Left lobe of liver (tissue), 2 donors: Measurements from ENCODE around the gene DISC1. TPM values are rescaled to one million over a fixed set of nuclear protein-coding genes. Genes with fewer than 3 reads are reported as not detected.
"Not testable (repeated sequence)": the region's sequence is repeated elsewhere in the genome, so short reads cannot be mapped to it uniquely, and the experiment has no call there.

Experiments
- ATAC-seq: fragments of 200-7000 bp; cut with Tn5 transposase; one replicate; pipeline ENCODE4 v1.9.1; 2020; ENCODE audit warnings: mild to moderate bottlenecking, moderate library complexity
- DNase-seq: peaks from one replicate; pipeline ENCODE4 v3.0.0-alpha.2; 2020; ENCODE audit warnings: low spot score
- total RNA-seq: library from RNA; stranded (reverse); gene quantifications from one replicate; pipeline ENCODE4 v1.2.1, GENCODE V29; 2021
- donor health status: DM: no; HTN: no; CAD: no; lungs with moderate emphysema.
- donor health status: DM: no; HTN: yes; CAD: no.

Gene DISC1
- total RNA-seq, 1 donor from 2014 or later = 1.8 TPM

DNA sequence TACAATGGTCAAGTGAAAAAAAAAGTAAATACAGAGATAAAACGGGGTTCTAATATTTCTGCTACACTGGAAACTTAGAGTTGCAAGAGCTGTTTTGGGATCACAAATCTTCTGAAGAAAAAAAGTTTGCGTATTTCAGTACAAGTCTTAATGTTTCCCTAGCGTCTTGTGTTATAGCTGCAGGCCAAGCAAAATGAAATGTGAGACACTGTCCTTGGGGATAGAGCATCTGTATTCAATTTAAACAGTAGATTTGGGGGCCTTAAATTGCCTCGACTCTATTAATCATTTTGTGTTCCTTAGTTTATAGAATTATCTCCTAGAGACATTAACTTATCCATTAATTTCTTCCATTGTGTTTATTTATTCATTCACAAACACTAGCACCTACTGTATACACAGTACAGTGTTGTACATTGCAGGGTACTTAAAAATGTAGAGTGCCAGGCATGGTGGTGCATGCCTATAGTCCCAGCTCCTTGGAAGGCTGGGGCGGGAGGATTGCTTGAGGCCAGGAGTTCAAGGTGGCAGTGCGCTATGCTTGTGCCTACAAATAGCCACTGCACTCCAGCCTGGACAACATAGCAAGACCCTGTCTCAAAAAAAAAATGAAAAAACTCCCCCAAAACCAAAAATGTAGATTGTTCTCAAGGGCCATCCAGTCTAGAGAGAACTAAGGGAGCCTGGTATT is 7.9 kb downstream of the DISC1 start:
- DNase-seq (no peak), ATAC-seq (no peak)

DNA sequence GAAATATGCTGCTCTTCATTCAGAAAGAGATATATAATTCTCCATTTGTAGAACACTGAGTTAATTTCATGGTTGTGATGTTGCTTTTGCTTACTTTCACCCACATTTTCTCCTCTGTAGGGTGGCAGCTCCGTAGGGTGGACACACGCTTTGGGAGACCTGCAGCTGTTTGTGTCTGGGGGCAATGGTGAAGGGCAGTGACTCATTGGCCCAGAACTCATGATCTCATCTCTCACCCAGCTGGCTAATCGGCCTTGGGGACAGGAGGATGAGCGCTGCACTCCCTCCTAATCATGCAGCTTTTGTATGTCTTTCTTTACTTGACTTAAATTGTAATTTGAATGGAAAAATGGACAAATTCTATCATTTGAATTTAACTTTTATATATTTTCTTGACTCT is 9.6 kb downstream of the DISC1 start:
- no peak for ATAC-seq
- no peak for DNase-seq

DNA sequence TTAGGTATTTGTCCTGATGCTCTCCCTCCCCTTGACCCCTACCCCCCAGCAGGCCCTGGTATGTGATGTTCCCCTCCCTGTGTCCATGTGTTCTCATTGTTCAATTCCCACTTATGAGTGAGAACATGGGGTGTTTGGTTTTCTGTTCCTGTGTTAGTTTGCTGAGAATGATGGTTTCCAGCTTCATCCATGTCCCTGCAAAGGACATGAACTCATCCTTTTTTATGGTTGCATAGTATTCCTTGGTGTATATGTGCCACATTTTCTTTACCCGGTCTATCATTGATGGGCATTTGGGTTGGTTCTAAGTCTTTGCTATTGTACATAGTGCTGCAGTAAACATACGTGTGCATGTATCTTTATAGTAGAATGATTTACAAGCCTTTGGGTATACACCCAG is 10.3 kb downstream of the DISC1 start:
- not testable (repeated sequence) for DNase-seq, ATAC-seq

DNA sequence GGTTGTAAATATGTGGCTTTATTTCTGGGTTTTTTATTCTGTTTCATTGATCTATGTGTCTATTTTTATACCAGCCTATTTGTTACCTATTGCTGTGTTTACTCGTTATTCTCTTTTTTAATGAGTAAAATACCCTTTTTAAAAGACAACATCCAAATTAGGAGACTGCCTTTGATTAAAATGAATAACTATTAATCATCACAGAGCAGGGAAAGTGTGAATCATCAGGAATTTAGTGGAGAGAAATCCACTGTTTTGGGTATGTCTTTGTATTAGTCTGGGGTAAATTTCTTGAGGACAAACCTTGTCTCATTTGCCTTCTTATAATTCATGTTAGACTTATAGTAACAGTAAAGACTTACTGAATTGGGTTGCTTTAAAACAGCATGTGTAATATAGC is 12.1 kb downstream of the DISC1 start:
- no peak for ATAC-seq

DNA sequence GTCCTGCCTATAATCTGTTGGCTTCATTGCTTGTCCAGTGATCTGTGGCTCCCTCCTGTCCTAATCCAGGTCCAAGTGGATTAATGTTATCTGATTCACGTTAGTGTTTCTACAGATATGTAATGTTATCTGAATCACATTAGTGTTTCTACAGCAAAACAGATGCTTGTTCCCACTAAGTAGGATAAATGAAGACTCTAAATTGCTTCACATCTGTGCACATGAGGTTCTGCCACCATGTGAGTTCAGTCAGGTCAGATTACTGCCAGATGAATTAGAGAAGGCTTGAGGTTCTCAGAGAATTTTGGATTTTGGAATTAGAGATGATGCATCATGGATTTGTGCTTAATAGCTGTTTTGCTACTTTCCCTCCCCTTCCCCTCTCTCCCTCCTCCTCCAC is 13.2 kb downstream of the DISC1 start:
- ATAC-seq (no peak), DNase-seq (no peak)

More for the DNA sequence above, 12.1 kb downstream of the DISC1 start:
- no peak for DNase-seq

DNA sequence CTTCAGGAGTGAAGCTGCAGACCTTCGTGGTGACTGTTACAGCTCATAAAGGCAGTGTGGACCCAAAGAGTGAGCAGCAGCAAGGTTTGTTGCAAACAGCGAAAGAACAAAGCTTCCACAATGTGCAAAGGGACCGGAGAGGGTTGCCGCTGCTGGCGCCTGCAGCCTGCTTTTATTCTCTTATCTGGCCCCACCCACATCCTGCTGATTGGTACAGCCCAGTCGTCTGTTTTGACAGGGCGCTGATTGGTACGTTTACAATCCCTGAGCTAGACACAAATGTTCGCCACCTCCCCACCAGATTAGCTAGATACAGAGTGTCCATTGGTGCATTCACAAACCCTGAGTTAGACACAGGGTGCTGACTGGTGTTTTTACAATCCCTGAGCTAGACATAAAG is 14.9 kb downstream of the DISC1 start:
- ATAC-seq = not testable (repeated sequence)

DNA sequence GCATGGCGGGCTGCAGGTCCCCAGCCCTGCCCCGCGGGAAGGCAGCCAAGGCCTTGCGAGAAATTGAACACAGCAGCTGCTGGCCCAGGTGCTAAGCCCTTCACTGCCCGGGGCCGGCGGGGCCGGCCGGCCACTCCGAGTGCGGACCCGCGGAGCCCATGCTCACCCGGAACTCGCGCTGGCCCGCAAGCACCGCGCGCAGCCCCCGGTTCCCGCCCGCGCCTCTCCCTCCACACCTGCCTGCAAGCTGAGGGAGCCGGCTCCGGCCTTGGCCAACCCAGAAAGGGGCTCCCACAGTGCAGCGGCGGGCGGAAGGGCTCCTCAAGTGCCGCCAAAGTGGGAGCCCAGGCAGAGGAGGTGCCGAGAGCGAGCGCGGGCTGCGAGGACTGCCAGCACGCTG is 15.5 kb downstream of the DISC1 start:
- not testable (repeated sequence) for ATAC-seq, DNase-seq

More for the DNA sequence above, 14.9 kb downstream of the DISC1 start:
- DNase-seq = not testable (repeated sequence)

DNA sequence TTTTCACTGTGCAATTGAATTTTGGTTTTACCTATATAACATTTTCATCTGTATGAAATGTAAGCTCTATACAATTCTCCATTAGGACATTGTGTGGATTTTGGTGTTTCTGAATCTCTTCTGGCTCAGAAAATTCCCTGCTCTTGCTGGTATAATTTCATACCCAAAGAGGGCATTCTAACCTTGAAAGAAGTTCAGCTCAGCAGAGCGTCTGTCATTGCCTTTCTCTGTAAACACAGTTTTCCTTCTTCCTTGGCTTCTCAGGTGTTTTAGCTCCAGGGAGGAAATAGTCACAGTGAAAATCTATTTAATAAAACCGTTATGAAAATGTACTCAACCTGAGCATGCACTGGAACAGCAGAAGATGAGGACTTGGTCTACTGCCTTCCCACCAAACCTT is 16.0 kb downstream of the DISC1 start:
- ATAC-seq = no peak
- DNase-seq = no peak

DNA sequence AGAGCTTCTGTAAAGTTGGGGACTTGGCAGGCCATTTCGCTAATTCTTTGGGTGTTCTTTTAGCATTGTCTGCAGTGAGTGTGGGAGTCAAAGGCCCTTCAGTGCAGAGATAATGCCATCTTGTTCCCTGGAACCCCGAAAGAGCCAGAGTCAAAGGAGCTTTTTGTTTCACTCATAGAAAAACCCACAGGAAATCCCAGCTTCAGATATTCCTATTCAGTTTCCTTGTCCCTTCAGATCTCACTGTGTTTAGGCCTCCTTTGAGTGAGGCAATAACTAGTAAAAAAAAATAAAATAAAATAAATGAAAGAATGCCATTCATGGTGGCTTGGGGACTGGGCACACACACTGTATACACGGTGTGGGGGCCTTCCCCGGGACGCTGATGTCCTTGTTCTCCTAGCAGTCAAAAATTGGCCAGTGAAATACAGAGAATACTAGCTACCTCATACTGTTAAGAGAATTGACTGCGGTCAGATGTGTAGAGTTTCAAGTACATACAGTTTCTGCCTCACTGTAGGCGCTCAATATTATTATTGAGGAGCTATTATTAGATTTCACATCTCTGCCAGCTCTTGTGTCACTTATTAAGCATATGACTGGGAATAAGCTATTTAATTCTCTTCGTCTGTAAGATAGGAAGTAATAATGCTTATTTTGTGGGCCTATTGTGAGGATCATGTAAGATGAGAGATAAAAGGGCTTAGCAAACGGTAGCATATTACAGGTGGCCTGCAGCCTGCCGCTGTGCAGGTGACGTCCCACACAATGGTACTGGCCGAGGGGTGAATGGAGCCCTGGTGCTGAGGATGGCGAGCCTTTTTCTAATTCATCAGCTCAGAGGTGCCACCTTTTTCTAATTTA is 16.7 kb downstream of the DISC1 start:
- ATAC-seq (no peak), DNase-seq (no peak)

DNA sequence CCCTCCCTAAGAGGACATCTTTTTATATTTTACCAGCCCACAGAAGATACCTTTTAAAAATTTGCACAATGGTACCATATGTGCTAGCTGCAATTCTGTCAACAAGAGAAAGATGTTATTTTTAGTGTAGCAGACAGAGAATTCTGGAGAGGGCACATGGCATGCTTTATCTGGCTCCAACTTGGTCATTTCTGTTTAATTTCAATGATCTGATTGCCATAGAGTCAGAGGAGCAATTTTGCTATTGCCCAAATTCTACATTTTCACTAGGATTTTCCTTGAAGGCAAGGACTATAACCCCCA is 17.3 kb downstream of the DISC1 start:
- DNase-seq = no peak

DNA sequence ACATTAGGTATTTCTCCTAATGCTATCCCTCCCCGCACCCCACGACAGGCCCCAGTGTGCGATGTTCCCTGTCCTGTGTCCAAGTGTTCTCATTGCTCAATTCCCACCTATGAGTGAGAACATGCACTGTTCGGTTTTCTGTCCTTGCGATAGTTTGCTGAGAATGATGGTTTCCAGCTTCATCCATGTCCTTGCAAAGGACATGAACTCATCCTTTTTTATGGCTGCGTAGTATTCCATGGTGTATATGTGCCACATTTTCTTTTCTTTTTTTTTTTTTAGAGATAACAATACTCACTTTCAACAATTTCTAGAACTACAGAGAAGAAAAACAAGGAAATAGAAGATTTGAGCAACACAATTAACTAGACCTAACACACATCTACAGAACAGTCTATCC is 19.0 kb downstream of the DISC1 start:
- DNase-seq, ATAC-seq: not testable (repeated sequence)

More for the DNA sequence above, 17.3 kb downstream of the DISC1 start:
- no peak for ATAC-seq

DNA sequence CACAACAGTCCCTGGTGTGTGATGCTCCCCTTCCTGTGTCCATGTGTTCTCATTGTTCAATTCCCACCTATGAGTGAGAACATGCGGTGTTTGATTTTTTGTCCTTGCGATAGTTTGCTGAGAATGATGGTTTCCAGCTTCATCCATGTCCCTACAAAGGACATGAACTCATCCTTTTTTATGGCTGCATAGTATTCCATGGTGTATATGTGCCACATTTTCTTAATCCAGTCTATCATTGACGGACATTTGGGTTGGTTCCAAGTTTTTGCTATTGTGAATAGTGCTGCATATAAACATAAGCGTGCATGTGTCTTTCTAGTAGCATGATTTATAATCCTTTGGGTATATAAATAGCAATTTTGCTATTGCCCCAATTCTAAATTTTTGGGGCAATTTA is 19.6 kb downstream of the DISC1 start:
- not testable (repeated sequence) for DNase-seq, ATAC-seq

DNA sequence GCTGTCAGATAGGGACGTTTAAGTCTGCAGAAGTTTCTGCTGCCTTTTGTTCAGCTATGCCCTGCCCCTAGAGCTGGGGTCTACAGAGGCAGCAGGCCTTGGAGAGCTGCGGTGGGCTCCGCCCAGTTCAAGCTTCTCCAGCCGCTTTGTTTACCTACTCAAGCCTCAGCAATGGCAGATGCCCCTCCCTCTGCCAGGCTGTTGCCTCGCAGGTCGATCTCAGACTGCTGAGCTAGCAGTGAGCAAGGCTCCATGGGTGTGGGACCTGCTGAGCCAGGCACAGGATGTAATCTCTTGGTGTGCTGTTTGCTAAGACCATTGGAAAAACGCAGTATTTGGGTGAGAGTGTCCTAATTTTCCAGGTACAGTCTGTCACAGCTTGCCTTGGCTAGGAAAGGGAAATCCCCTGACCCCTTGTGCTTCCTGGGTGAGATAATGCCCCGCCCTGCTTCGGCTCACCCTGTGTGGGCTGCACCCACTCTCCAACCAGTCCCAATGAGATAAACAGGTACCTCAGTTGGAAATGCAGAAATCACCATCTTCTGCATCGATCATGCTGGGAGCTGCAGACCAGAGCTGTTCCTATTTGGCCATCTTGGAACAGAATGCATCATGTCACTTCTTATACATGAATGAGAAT is 25.2 kb downstream of the DISC1 start:
- not testable (repeated sequence) for ATAC-seq, DNase-seq

DNA sequence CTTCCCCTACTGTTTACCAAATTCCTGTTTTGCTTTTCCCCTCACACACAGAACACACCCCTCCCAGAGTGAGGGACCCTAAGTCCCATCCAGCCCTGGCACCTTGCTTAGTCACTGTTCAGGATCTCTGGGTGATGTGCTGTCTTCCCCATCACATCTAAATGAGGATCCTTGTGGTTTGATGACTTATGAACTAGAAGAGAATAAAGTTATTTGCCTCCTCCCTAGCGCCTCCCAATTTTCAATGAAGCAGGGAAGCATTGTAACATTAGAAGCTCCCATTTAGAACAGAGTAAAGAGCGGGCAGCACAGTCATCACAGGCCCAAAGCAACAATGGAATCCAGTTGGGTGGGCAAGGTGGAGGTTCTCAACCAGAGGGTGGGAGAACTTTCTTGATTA is 27.0 kb downstream of the DISC1 start:
- ATAC-seq = no peak
- no peak for DNase-seq

DNA sequence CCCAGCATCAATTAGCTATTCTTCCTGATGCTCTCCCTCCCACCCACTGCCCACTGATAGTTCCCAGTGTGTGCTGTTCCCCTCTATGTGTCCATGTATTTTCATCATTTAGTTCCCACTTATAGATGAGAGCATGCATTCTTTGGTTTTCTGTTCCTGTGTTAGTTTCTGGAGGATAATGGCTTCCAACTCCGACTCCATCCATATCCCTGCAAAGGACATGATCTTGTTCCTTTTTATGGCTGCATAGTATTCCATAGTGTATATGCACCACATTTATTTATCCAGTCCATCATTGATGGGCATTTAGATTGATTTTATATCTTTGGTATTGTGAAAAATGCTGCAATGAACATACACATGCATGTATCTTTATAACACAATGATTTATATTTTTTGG is 30.2 kb downstream of the DISC1 start:
- ATAC-seq (no peak), DNase-seq (no peak)

DNA sequence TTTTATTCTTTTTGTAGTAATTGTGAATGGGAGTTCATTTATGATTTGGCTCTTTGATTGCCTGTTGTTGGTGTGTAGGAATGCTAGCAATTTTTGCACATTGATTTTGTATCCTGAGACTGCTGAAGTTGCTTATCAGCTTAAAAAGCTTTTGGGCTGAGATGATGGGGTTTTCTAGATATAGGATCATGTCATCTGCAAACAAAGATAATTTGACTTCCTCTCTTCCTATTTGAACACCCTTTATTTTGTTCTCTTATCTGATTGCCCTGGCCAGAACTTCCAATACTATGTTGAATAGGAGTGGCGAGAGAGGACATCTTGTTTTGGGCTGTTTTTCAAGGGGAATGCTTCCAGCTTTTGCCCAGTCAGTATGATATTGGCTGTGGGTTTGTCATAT is 31.6 kb downstream of the DISC1 start:
- not testable (repeated sequence) for ATAC-seq, DNase-seq

DNA sequence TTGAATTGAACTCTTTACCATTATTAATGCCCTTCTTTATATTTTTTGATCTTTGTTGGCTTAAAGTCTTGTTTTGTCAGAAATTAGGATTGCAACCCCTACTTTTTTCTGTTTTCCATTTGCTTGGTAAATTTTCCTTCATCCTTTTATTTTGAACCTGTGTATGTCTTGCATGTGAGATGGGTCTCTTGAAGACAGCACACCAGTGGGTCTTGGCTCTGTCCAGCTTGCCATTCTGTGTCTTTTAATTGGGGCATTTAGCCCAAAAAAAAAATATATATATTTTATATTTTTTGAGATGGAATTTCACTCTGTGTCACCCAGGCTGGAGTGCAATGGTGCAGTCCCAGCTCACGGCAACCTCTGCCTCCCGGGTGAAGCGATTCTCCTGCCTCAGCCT is 33.6 kb downstream of the DISC1 start:
- no peak for DNase-seq
- ATAC-seq = no peak

DNA sequence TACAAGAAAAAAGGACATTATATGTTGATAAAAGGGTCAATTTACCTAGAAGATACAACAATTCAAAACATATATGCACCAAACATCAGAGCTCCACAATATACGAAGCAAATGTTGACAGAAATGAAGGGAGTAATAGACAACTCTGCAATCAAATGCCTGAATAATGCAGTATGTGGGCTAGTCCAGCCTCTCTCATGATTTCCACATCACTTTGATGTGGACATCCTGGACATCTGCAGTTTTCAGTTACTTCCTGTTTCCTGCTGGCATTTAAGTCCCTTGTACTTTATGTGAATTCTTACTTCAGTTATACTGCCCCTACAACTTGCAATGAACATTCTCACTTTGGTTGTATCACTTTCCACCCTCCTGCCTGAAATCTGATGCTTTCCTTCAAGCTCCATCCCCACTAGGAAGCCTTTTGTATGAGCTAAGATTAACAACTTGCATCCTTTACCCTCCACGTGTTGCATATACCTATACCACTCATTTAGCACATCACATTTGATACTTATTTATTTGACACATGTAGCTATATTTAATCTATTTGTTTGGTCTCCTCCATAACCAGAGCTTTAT is 36.7 kb downstream of the DISC1 start:
- no peak for DNase-seq
- no peak for ATAC-seq

DNA sequence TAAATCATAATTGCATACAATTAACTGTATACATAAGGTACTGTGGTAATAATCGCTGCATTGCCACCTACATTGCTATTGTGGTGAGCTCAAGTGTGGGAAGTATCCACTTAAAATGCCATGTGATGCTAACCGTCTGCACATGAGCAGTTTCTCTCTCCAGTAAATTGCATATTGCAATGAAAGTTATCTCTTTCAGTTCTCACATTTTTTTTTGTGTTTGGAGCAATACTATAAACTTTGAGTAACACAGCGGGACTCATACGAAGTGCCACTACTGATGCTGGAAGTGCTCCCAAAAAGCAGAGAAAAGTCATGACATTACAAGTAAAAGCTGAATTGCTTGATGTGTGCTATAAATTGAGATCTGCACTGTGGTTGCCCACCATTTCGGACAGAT is 38.5 kb downstream of the DISC1 start:
- no peak for ATAC-seq
- no peak for DNase-seq

DNA sequence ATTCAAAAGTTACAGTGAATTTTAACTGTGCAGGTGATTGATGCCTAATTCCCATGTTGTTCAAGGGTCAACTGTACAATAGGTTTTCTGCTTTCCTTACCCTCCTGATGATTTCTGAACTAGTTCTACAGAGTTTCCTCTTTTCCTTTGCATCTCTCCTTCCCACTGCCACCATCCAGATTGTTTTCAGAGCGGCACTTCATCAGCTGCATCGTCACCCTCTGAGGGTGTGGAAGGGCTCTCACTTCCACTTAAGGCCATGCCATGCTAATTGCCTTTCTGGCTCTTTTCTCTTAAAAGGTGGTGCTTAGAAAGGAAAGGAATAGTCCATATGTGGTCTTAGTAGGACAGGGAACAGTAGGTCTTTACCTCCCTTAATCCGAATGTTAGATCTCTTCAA is 39.1 kb downstream of the DISC1 start:
- no peak for ATAC-seq
- DNase-seq = no peak

DNA sequence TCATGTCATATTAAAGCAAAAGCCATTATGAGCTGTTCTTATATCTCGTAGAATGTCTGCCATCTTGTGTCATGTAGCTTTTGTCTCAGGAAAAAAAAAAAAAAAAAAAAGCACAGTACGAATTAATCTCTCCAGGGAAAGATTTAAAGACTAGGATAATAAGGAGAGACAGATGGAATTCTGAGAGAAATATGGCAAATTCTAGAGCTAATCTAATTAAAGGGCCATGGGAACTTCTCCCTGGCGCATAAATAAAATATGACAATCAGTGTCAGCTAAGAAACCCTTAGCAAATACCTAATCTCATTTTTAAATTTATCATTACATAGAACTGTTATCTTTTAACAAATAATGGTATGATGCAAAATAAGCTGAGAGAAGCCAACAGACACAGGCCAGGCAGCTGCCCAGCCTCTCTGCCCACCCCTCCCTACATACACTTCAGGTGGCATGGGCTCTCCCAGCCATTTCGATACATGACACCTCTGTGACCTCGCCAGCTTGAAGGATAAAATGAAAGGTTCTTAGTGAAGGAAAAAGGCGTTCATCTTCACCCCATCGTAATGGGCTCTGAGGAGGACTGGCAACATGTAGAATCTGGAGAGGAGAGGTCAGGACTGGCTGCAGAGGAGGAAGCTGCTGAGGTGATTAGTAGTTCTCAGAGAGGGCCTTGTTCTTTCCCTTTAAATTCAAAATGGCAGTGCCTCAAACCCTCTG is 39.8 kb downstream of the DISC1 start:
- ATAC-seq (no peak), DNase-seq (no peak)
